GM12864 (cell line): ENCODE results near the gene MYH3.
A peak's percentile ranks its signal among the peaks of the same experiment; 100 is the strongest.

Source experiments
- DNase-seq: peaks from one replicate; pipeline ENCODE4 v3.0.0-alpha.2; 2011; ENCODE audit warnings: low read depth
- H3K4me3 ChIP-seq: 2 replicates; pipeline ENCODE4 v1.5.1; 2011; ENCODE audit warnings: mild to moderate bottlenecking, low read depth, low read length, control low read depth
- CTCF ChIP-seq: IDR thresholded peaks from 2 replicates; pipeline ENCODE4 v1.5.1; 2011; ENCODE audit warnings: low read depth, mild to moderate bottlenecking, moderate library complexity, low read length, control low read depth, inconsistent platforms; ENCODE audit errors: missing control alignments

The MYH3 gene

DNA sequence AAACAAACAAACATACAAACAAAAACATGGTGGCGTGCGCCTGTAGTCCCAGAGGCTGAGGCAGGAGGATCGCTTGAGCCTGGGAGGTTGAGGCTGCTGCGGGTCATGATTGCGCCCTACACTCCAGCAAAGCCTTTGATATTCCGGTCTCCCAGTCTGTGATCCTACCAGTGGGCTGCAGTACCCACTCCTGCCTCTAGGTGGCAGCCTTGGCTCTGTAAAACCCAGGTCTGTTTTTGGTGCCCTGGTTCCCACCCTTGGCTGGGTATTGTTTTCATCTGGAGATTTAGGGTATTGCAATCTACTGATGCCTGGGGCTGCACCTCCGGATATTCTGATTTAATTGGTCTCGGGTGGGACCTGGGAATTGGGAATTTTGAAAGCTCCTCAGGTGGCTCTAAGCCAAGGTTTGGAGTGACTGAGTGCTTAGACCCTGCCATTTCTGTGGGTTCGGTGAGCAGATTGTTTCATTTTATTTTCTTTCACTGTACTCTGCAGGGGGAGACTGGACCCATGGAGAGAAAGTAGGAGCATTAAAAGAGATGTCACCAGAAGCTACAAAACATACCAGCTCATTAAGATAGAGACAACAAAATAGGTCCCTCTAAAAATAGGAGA is 40.5 kb downstream of the MYH3 start:
- peak; percentile 30 for DNase-seq
- H3K4me3 ChIP-seq: no peak overlapping the region

DNA sequence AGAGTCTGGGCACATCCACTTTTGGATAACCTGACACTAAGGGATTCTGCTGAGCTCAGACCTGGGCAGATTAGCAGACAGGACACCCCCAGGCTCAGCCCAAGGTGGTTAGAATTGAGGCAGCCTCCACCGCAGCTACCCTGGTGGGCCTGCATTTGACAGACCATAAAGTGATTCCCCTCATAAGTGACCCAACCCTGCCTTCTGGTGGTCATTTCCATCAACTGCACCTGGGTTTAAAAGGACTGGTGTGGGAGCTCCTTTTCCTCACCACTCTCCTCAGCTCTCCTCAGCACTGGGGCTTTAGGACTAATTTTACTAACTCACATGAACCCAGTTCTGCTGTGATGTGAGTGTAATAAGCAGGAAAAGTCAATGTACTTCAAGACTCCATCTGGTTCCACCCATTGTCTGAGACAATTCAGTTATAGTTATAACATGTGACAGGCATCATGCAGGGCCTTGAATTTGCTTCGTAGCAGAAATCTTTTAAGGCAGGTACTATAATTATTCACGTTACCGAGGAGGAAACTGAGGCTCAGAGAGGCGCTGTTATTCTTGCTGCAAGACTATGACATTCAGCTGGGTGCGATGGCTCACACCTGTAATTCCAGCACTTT is 42.5 kb downstream of the MYH3 start:
- no peak overlapping the region for H3K4me3 ChIP-seq
- peak; percentile 78 for TF ChIP-seq CTCF
- no peak for DNase-seq

More for the DNA sequence above, 40.5 kb downstream of the MYH3 start:
- TF ChIP-seq CTCF: peak; percentile 99

DNA sequence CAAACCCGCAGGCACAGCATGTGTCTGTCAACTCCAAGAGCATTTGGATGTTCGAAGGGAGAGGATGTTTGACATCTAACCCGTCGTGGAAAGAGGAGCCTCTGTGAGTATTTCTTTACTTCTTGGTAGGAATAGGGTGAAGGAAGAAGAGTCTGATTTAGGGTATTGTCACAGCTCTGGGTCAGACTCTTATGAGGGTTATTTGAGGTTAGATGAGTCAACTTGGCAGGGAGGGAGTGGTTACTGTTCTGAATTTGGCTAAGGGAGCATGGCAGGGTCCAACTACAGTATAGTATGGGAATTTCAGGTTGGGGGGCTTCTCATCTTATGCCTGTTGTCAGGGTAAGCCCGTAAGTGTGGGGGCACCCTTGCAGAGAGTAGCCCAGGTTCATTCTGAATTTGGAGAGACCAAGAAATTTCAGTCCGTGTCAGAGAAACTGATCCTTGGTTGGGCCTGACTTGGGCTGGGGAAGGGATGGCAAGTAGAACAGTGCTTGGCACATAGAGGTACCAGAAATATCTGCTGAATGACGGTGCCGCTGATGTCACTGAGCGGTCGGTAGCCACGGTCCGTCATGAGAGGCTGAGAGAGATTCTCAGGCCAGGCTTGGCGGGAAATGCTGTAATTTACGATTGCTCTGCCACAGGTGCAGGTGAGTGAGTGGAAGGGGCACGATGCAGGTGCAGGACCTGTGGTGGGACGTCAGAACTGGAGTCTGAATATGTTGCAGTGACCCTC is 43.2 kb downstream of the MYH3 start:
- TF ChIP-seq CTCF: no peak
- no peak for DNase-seq
- no peak overlapping the region for H3K4me3 ChIP-seq

- H3K4me3 ChIP-seq: no peak overlapping the region
- TF ChIP-seq CTCF: no peak
- no peak for DNase-seq
Observed at GRCh38 chr17:10612957-10613744, 44.0 kb downstream of the MYH3 start.

DNA sequence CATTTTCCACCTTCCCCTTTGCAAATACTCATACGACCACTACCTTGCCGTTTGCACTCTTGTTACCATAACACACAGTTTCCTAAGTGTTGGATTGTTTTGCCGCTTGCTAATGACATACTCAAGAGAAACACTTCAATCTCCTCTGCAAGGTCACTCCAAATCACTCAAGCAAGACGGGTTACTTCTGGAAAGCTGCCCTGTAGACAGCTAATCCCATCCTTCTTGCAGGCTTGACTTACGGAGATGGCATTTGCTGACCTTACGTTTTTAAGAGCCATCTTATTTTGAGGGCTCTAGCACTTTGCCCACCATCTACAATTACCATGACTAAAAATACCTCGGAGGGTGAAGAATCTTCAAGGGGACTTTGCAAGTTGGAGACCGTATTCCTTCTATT is 46.2 kb downstream of the MYH3 start:
- DNase-seq: no peak
- H3K4me3 ChIP-seq: no peak overlapping the region
- no peak for TF ChIP-seq CTCF

DNA sequence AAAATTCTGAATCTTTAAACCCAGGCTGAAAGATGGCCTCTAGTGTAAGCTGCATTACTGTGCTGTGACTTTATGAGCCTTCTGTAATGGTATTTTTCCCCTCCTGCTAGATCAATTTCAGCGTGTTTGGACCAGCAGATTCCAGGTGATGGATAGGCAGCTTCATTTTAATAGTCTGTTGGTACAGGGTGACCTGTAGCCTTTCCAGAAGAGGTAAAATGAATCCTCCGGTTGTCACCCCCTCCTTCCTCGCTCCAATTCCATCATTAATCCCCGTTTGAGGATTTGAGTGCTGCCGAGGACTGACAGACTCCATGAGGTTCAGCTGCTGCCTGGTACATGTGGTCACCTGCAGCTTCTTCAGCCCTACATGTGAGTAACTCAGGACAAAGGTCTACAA is 48.9 kb downstream of the MYH3 start:
- no peak overlapping the region for H3K4me3 ChIP-seq
- TF ChIP-seq CTCF: no peak
- no peak for DNase-seq
